A549 (cell line): ENCODE measurements around the gene MAG. TPM values are rescaled to one million over a fixed set of nuclear protein-coding genes. Genes with fewer than 3 reads are reported as not detected.

Experiments used
- ATAC-seq, 2 experiments: fragments of 200-7000 bp in 1 of 2; fragments of >200 bp in 1 of 2; cut with Nextera tagmentation in 1 of 2; cut with Tn5 transposase in 1 of 2; 3 replicates each; pipeline versions ENCODE4 v1.8.0 to v1.9.1; 2018 to 2020; ENCODE audit warnings: mild to moderate bottlenecking in 1 of 2, moderate library complexity in 1 of 2
- CTCF ChIA-PET: fragments of 300-600 bp; sonication (Branson Sonifier 250); formaldehyde crosslinking; extraction: SDS; loops from one replicate; lab custom pipeline; 2021; ENCODE audit warnings: antibody characterized with exemption, inconsistent platforms; lab: Yijun Ruan, JAX
- POLR2A ChIA-PET: fragments of 350-600 bp; formaldehyde crosslinking; extraction: SDS; loops from one replicate; lab custom pipeline; 2021; ENCODE audit warnings: antibody characterized with exemption, inconsistent platforms; lab: Yijun Ruan, JAX
- DNase-seq, 2 experiments: peaks; one replicate each; pipeline versions ENCODE4 v3.0.0 to v3.0.0-alpha.2; 2011 to 2016; ENCODE audit warnings: low read depth in 1 of 2, low spot score in 1 of 2
- FAIRE-seq: peaks from 2 replicates; lab custom pipeline; 2011; peaks lifted over from hg19 to GRCh38; lab: Jason Lieb, UNC
- H3K27ac ChIP-seq, 2 experiments: fragments of >200 bp; sonication (Bioruptor Twin); formaldehyde crosslinking; 3 replicates each; pipeline ENCODE4 v1.5.1; 2016 to 2017
- H3K4me1 ChIP-seq: fragments of >200 bp; sonication (Bioruptor Twin); formaldehyde crosslinking; 3 replicates; pipeline ENCODE4 v1.6.1; 2016
- H3K4me2 ChIP-seq: fragments of >200 bp; sonication (Bioruptor Twin); formaldehyde crosslinking; 3 replicates; pipeline ENCODE4 v1.6.1; 2016
- H3K4me3 ChIP-seq: fragments of >200 bp; sonication (Bioruptor Twin); formaldehyde crosslinking; 3 replicates; pipeline ENCODE4 v1.5.1; 2016
- H3K9me3 ChIP-seq: fragments of >200 bp; sonication (Bioruptor Twin); formaldehyde crosslinking; 3 replicates; pipeline ENCODE4 v1.6.1; 2016
- CBX2 ChIP-seq: fragments of 200-600 bp; sonication (generic); IDR thresholded peaks from 2 replicates; pipeline ENCODE4 v1.6.1; 2016; ENCODE audit warnings: low read depth, mild to moderate bottlenecking, borderline replicate concordance
- CBX8 ChIP-seq: fragments of 200-600 bp; sonication (generic); IDR thresholded peaks from 2 replicates; pipeline ENCODE4 v1.6.1; 2016
- EHMT2 ChIP-seq: fragments of 200-600 bp; sonication (generic); IDR thresholded peaks from 2 replicates; pipeline ENCODE4 v1.6.1; 2016; ENCODE audit warnings: antibody characterized with exemption, low read depth, mild to moderate bottlenecking, moderate library complexity
- ELK1 ChIP-seq: fragments of 150-350 bp; IDR thresholded peaks from 2 replicates; pipeline ENCODE4 v1.6.1; 2014; ENCODE audit warnings: low read depth, mild to moderate bottlenecking, low read length
- EP300 ChIP-seq, 2 experiments: fragments of >200 bp; sonication (Bioruptor Twin); formaldehyde crosslinking; IDR thresholded peaks; 2 replicates in 1 of 2; 3 replicates in 1 of 2; pipeline ENCODE4 v1.6.1; 2016 to 2017
- ESRRA ChIP-seq: fragments of 150-350 bp; IDR thresholded peaks from 2 replicates; pipeline ENCODE4 v1.6.1; 2014; ENCODE audit warnings: mild to moderate bottlenecking, low read length, borderline replicate concordance
- FOSB ChIP-seq: fragments of 250-450 bp; sonication (Bioruptor Pico); IDR thresholded peaks from 2 replicates; pipeline ENCODE4 v1.5.0; 2020; ENCODE audit warnings: mild to moderate bottlenecking, moderate library complexity
- FOXS1 ChIP-seq: fragments of 250-450 bp; sonication (Bioruptor Pico); IDR thresholded peaks from 2 replicates; pipeline ENCODE4 v1.5.0; 2020; ENCODE audit warnings: mild to moderate bottlenecking, moderate library complexity
- HEYL ChIP-seq: fragments of 250-450 bp; sonication (Bioruptor Pico); IDR thresholded peaks from 2 replicates; pipeline ENCODE4 v1.8.0; 2021; ENCODE audit warnings: mild to moderate bottlenecking, moderate library complexity
- HOXA7 ChIP-seq: fragments of 250-450 bp; sonication (Bioruptor Pico); IDR thresholded peaks from 2 replicates; pipeline ENCODE4 v1.5.0; 2020; ENCODE audit warnings: mild to moderate bottlenecking, moderate library complexity
- HOXB13 ChIP-seq: fragments of 250-450 bp; sonication (Bioruptor Pico); IDR thresholded peaks from 2 replicates; pipeline ENCODE4 v1.5.0; 2020; ENCODE audit warnings: low read depth, mild to moderate bottlenecking, moderate library complexity
- HOXB5 ChIP-seq: fragments of 250-450 bp; sonication (Bioruptor Pico); IDR thresholded peaks from 2 replicates; pipeline ENCODE4 v1.5.0; 2020; ENCODE audit warnings: mild to moderate bottlenecking, moderate library complexity
- MAFK ChIP-seq: fragments of 450-650 bp; IDR thresholded peaks from 2 replicates; pipeline ENCODE4 v1.6.1; 2014; ENCODE audit not compliant: partially characterized antibody
- MYC ChIP-seq: IDR thresholded peaks from 2 replicates; pipeline ENCODE4 v1.6.1; 2012; ENCODE audit warnings: mild to moderate bottlenecking, inconsistent platforms, low read length, improper control_type of control experiment, borderline replicate concordance
- NFE2L2 ChIP-seq: fragments of 150-350 bp; conservative IDR thresholded peaks from 2 replicates; pipeline ENCODE4 v1.6.1; 2014; ENCODE audit warnings: low read length
- NPAS2 ChIP-seq: fragments of 250-450 bp; sonication (Bioruptor Pico); IDR thresholded peaks from 2 replicates; pipeline ENCODE4 v1.8.0; 2022; ENCODE audit warnings: mild to moderate bottlenecking, moderate library complexity, borderline replicate concordance
- POLR2A ChIP-seq: IDR thresholded peaks from 2 replicates; pipeline ENCODE4 v1.6.1; 2012; ENCODE audit warnings: mild to moderate bottlenecking, low read length
- POLR2AphosphoS2 ChIP-seq: conservative IDR thresholded peaks from 2 replicates; pipeline ENCODE4 v1.6.1; 2012; ENCODE audit warnings: low read length, improper control_type of control experiment, inconsistent platforms
- RAD21 ChIP-seq, 2 experiments: fragments of >200 bp in 1 of 2; sonication (Bioruptor Twin) in 1 of 2; formaldehyde crosslinking in 1 of 2; IDR thresholded peaks in 1 of 2; conservative IDR thresholded peaks in 1 of 2; 2 replicates in 1 of 2; 3 replicates in 1 of 2; pipeline ENCODE4 v1.6.1; 2012 to 2018; ENCODE audit warnings: inconsistent platforms in 1 of 2
- RCOR1 ChIP-seq: fragments of 150-350 bp; IDR thresholded peaks from 2 replicates; pipeline ENCODE4 v1.6.1; 2014; ENCODE audit warnings: antibody characterized with exemption, low read length, low read depth
- REST ChIP-seq: fragments of 200-600 bp; sonication (generic); IDR thresholded peaks from 2 replicates; pipeline ENCODE4 v1.6.1; 2016; ENCODE audit warnings: antibody characterized with exemption, mild to moderate bottlenecking, moderate library complexity
- SREBF2 ChIP-seq: fragments of 450-650 bp; IDR thresholded peaks from 2 replicates; pipeline ENCODE4 v1.6.1; 2014; ENCODE audit warnings: mild to moderate bottlenecking, moderate library complexity
- ZC3H11A ChIP-seq: fragments of 450-650 bp; IDR thresholded peaks from 2 replicates; pipeline ENCODE4 v1.6.1; 2014; ENCODE audit warnings: antibody characterized with exemption, mild to moderate bottlenecking
- ZFP36 ChIP-seq: fragments of 450-650 bp; IDR thresholded peaks from 2 replicates; pipeline ENCODE4 v1.6.1; 2014; ENCODE audit warnings: borderline replicate concordance; ENCODE audit not compliant: partially characterized antibody
- WGBS: methylation state at CpG from one replicate; pipeline ENCODE4 v1.1.6; 2017; ENCODE audit errors: missing lambda C conversion rate; 5-methylcytosine and 5-hydroxymethylcytosine counted together
- polyA plus RNA-seq, 4 experiments: library from polyadenylated mRNA; depleted of rRNA in 3 of 4; stranded (reverse); fragments of >200 nt; fragmentation: RNase III in 1 of 4; extraction: RNeasy Plus Mini Kit Qiagen cat#74134 plus additional on column Dnase treatment in 1 of 4; gene quantifications; 2 replicates in 3 of 4; 3 replicates in 1 of 4; pipeline ENCODE4 v1.2.3, GENCODE V29; 2011 to 2017
- TF ChIP-seq, protein P1 (sequence below): fragments of 450-650 bp; IDR thresholded peaks from 2 replicates; pipeline ENCODE4 v1.6.1; 2014; ENCODE audit warnings: antibody characterized with exemption
- TF ChIP-seq, protein P2 (sequence below): IDR thresholded peaks from 2 replicates; pipeline ENCODE4 v1.6.1; 2012; ENCODE audit warnings: low read depth, borderline replicate concordance
- TF ChIP-seq, protein P3 (sequence below): fragments of >200 bp; sonication (Bioruptor Twin); formaldehyde crosslinking; IDR thresholded peaks from 2 replicates; pipeline ENCODE4 v1.6.1; 2016

Gene MAG
- polyA plus RNA-seq, 2 of the 4 experiments (the other 2 are of a cell fraction), result not detected

GRCh38 chr19:35272954-35273649 lies 18.9 kb upstream of the MAG start:
- Histone ChIP-seq H3K4me1 (peaks cover 7% of the 10 kb centered on the region), H3K27ac (no peak overlapping the region), H3K4me3 (no peak overlapping the region), H3K9me3 (no peaks in the 10 kb centered on the region), H3K4me2 (no peak overlapping the region)
- FAIRE-seq, result no peak
- ChIA-PET CTCF (interaction anchor here (0.6 to 4.0 kb wide), 11 partner anchors 8 to 236 kb away, joined by 3 to 25 read pairs (median 5); no protein-coding TSS in a partner anchor), POLR2A (no interaction called here)
- no peak for ATAC-seq
- no peak for DNase-seq
- TF ChIP-seq, protein P1, sequence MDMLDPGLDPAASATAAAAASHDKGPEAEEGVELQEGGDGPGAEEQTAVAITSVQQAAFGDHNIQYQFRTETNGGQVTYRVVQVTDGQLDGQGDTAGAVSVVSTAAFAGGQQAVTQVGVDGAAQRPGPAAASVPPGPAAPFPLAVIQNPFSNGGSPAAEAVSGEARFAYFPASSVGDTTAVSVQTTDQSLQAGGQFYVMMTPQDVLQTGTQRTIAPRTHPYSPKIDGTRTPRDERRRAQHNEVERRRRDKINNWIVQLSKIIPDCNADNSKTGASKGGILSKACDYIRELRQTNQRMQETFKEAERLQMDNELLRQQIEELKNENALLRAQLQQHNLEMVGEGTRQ, result no peak
- no peak for TF ChIP-seq ELK1
- no peak for TF ChIP-seq RAD21 (conservative IDR thresholded peaks at IDR 0.05 in 1 of 2, IDR thresholded peaks at IDR 0.05 in 1 of 2)
- TF ChIP-seq, protein P2, sequence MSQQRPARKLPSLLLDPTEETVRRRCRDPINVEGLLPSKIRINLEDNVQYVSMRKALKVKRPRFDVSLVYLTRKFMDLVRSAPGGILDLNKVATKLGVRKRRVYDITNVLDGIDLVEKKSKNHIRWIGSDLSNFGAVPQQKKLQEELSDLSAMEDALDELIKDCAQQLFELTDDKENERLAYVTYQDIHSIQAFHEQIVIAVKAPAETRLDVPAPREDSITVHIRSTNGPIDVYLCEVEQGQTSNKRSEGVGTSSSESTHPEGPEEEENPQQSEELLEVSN, result no peak
- no peak for TF ChIP-seq FOXS1 (CRISPR knock-in tag)
- TF ChIP-seq RCOR1, result no peak
- TF ChIP-seq MYC, result no peak
- TF ChIP-seq POLR2AphosphoS2, result no peak
- no peak for TF ChIP-seq ZC3H11A
- TF ChIP-seq NFE2L2, result no peak
- TF ChIP-seq HOXB5, result no peak
- TF ChIP-seq FOSB (CRISPR knock-in tag), result no peak
- no peak for TF ChIP-seq ZFP36
- no peak for TF ChIP-seq POLR2A
- no peak for TF ChIP-seq REST
- no peak for TF ChIP-seq ESRRA
- TF ChIP-seq HOXA7 (CRISPR knock-in tag), result no peak
- TF ChIP-seq, protein P3, sequence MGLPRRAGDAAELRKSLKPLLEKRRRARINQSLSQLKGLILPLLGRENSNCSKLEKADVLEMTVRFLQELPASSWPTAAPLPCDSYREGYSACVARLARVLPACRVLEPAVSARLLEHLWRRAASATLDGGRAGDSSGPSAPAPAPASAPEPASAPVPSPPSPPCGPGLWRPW, result no peak
- 95% methylated on average over 10 of the region's 10 CpGs for WGBS

DNA sequence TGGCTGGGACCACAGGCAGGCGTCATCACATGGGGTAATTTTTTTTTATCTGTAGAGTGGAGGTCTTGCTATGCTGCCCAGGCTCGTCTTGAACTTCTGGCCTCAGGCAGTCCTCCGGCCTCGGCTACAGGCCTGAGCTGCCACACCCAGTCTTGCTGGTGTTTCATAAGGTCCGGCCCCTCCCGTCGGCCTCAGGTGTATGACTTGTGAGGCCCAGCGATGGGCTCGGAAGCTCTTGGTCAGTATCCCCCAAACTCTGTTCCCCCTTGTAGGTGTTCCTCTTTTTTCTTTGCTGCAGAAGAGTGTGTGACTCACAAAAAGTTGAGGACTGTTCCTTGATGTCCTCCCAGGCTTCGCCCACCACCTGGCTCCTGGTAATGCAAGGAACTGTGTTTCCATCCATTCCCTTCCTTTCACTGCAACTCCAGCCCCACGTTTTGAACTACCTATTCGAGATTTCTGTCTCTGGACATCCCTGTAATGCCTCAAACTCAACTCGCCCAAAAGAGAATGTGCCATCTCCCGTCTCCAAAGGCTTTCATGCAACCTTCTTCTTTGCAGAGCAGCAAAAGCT lies 18.2 kb upstream of the MAG start:
- CTCF ChIA-PET, result interaction anchor here (0.7 to 4.0 kb wide), 11 partner anchors 8 to 237 kb away, joined by 3 to 25 read pairs (median 3); no protein-coding TSS in a partner anchor
- DNase-seq, result no peak
- Histone ChIP-seq H3K27ac (no peak overlapping the region), H3K4me1 (peaks cover 7% of the 10 kb centered on the region), H3K4me3 (no peak overlapping the region), H3K4me2 (no peak overlapping the region), H3K9me3 (no peaks in the 10 kb centered on the region)
- 80% methylated on average over 14 of the region's 14 CpGs for WGBS
- FAIRE-seq, result no peak
- no peak for ATAC-seq
- POLR2A ChIA-PET, result no interaction called here
- TF ChIP-seq EP300 (IDR thresholded peaks at IDR 0.05) (no peak), CBX8 (no peak), NPAS2 (CRISPR knock-in tag) (no peak), FOXS1 (CRISPR knock-in tag) (no peak), MAFK (no peak), HOXB13 (CRISPR knock-in tag) (no peak), CBX2 (no peak), EHMT2 (no peak), HEYL (CRISPR knock-in tag) (no peak), ESRRA (no peak), REST (no peak), SREBF2 (no peak)
